C4-2B (cell line): Measurements from ENCODE around the gene CHRNA7.

Source experiments
- H3K27ac ChIP-seq: fragments of 450-650 bp; 2 replicates; pipeline ENCODE4 v1.5.1; 2017
- CTCF ChIP-seq: fragments of 450-650 bp; conservative IDR thresholded peaks from 2 replicates; pipeline ENCODE4 v1.5.1; 2017; ENCODE audit warnings: mild to moderate bottlenecking
- ZFX ChIP-seq: fragments of 450-650 bp; IDR thresholded peaks from 2 replicates; pipeline ENCODE4 v1.6.1; 2017

The CHRNA7 gene

GRCh38 chr15:32107477-32108080 lies 77.3 kb downstream of the CHRNA7 start:
- no peak for TF ChIP-seq CTCF
- H3K27ac ChIP-seq, result no peak overlapping the region

- no peak for TF ChIP-seq ZFX
- H3K27ac ChIP-seq, result peak overlapping the region; percentile 8; the same call in 1 of the 2 replicates
Measured at GRCh38 chr15:32108661-32109060, 78.3 kb downstream of the CHRNA7 start.

GRCh38 chr15:32112101-32112500 lies 81.8 kb downstream of the CHRNA7 start:
- no peak overlapping the region for H3K27ac ChIP-seq
- TF ChIP-seq ZFX (no peak), CTCF (no peak)

- H3K27ac ChIP-seq, result no peak overlapping the region
- TF ChIP-seq ZFX (no peak), CTCF (no peak)
Measured at GRCh38 chr15:32113224-32113623, 82.9 kb downstream of the CHRNA7 start.

GRCh38 chr15:32117122-32117521 lies 86.8 kb downstream of the CHRNA7 start:
- H3K27ac ChIP-seq, result no peak overlapping the region
- TF ChIP-seq ZFX (no peak), CTCF (no peak)

GRCh38 chr15:32119286-32119685 lies 89.0 kb downstream of the CHRNA7 start:
- H3K27ac ChIP-seq, result no peak overlapping the region
- TF ChIP-seq CTCF (no peak), ZFX (no peak)

GRCh38 chr15:32119694-32120330 lies 89.5 kb downstream of the CHRNA7 start:
- no peak for TF ChIP-seq CTCF
- no peak for TF ChIP-seq ZFX

More at GRCh38 chr15:32119694-32120330, 89.5 kb downstream of the CHRNA7 start:
- H3K27ac ChIP-seq, result no peak overlapping the region
